ENCODE data around the gene TRIML2.

The TRIML2 gene, protein sequence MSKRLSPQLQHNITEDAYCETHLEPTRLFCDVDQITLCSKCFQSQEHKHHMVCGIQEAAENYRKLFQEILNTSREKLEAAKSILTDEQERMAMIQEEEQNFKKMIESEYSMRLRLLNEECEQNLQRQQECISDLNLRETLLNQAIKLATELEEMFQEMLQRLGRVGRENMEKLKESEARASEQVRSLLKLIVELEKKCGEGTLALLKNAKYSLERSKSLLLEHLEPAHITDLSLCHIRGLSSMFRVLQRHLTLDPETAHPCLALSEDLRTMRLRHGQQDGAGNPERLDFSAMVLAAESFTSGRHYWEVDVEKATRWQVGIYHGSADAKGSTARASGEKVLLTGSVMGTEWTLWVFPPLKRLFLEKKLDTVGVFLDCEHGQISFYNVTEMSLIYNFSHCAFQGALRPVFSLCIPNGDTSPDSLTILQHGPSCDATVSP

DNA sequence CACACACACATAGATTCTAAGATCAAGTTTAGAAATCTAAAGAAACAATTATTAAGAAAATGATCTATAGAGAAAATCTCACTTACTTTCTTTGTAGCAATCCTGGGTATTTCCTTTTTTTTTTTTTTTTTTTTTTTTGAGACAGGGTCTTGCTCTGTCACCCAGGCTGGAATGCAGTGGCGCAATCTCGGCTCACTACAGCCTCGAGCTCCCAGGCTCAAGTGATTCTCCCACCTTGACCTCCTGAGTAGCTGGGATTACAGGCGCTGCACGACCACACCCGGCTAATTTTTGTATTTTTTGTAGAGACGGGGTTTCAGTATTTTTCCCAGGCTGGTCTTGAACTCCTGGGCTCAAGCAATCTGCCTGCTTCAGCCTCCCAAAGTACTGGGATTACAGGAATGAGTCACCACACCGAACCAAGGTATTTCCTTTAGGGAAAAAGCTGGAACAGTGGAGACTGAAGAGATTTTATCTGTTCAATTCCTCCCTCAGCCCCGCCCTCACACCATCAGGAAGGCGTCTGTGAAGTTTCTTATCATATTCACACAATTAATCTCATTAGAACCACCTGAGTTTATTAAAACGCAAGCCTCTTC is at the start of gene TRIML2:
Gene TRIML2, minus strand, starts transcription at position 447 of the 599 bp plus-strand sequence. CDS start 4,235 bp downstream, outside the sequence.
- DNase-seq, result no peak

DNA sequence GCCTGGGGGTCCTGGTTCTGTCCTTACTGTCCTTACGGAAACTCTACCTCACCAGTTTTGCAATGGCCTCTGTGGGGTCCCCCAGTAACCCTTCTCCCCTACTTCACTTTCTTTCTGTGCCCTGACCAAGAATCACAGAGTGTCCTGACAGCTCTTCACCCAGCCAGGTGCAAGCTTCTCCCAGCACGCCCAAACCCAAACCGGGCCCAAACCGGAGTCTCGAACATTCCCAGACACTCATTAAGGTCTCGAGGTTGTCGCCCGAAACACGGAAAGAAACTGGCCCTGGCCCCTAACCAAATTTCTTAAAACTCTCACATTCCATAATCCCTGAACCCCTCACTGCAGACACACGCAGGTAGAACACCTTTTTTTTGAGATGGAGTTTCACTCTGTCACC is 48.9 kb upstream of the TRIML2 start:
- DNase-seq, result no peak

DNA sequence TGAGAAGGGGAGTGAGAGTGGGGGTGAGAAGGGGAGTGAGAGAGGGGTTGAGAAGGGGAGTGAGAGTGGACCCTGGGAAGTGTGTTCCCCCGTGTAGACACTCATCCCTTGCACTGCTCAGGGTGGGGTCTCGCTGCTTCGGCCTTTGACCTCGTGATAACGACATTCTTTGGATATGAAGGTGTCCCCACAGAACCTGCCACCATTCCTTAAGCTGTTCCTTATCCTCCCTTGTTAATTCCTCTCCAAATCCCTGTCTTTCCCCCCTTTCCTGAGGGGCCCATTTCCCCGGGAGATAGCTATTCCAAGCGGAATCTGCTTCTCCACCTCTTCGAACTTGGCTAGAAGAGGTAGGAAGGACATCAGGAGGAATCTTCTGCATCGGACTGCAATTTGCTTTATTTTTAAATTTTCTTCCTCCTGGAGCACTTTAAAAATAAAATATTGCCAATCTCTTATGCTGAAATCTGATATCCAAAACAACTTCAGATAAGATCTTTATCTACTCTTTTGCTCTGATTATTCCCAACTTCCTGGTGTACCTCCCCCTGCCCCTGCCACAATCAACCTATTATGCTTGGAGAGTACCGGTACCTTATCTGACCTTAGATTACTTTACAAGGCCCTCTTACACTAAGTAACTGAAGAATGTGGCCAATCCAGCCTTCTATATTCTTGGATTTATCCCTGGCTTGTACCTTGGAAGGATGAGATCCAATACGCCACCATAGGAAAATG is 45.4 kb upstream of the TRIML2 start:
- DNase-seq, result no peak

DNA sequence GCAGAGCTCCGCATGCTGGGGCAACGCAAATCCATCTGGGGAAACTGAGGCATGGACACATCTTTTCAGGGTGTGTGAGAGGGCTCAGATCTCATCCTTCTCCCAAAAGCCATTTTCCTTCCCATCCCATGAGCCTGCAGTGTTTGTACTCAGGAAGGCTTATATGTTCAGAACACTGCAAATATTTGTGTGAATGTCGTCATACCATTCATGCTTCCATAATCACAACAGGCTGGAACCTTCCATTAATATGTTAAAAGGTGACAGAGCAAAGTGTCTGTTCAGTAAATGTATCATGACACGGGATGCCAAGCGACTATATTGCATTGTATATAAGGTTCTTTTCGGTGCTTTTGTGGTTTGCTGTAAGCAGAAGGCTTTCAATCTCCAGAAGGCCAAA is 38.4 kb upstream of the TRIML2 start:
- DNase-seq, result no peak

DNA sequence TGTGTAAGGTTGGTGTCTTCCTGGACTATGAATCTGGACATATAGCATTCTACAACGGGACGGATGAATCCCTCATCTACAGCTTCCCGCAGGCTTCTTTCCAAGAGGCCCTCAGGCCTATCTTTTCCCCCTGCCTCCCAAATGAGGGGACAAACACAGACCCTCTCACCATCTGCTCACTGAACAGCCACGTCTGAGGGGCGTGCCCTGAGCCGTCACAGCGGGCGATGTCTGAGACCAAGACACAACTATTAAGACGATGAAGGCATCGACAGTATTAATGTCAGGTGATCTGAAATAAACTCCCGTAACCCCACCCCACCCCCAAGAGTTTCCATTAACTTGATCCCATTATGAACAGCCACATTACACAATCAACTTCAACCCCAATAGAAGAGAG is 37.8 kb upstream of the TRIML2 start:
- no peak for DNase-seq

DNA sequence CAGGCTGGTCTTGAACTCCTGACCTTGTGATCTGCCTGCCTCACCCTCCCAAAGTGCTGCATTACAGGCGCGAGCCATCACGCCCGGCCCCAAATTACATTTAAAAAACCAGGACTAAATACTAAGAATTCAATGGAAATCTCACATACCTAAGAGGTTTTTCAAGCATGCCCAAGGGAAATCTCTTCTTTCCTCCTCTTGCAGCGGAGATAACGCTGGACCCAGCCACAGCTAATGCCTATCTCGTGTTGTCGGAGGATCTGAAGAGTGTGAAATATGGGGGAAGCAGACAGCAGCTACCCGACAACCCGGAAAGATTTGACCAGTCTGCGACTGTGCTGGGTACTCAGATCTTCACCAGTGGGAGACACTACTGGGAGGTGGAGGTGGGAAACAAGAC is 37.2 kb upstream of the TRIML2 start:
- DNase-seq, result no peak

DNA sequence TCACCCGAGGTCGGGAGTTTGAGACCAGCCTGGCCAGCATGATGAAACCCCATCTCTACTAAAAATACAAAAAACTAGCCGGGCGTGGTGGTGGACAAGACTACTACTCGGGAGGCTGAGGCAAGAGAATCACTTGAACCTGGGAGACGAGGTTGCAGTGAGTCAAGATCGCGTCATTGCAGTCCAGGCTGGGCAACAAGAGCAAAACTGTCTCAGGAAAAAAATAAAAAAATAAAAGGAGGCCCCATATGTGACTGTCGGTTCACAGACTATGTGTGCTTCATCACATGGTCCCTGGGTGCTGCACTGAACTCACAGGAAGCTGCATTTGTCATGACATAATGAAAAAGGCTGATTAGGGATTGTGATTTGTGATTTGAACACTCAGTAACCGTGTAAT is 36.2 kb upstream of the TRIML2 start:
- no peak for DNase-seq

DNA sequence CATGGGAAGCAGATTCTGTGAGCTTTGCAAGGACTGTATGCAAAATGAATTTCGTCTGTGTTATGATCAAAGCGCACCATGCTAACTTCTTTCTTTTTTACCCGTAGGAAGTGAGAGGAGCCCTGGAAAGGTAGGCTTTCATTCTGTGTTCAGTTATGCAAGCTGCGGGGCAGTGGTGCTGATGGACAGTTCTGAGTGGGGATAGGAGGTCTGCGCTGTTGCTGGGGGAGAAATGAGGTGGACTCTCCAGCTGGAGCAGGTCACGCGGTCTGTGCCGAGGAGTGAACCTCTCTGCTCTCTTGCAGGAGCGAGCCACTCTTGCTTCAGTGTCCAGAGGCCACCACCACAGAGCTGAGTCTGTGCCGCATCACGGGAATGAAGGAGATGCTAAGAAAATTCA is 34.3 kb upstream of the TRIML2 start:
- no peak for DNase-seq

DNA sequence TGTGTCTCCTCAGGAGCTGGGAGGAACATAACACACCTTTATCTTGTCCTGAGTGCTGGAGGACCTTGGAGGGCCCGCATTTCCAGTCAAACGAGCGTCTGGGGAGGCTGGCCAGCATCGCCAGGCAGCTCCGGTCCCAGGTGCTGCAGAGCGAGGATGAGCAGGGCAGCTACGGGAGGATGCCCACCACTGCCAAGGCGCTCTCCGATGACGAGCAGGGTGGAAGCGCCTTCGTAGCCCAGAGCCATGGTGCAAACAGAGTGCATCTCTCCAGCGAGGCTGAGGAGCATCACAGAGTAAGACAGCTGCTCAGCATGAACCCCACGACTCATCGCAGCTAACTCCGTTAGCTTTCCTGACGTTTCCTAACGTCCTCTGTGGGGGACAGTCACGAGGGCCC is 30.3 kb upstream of the TRIML2 start:
- DNase-seq, result no peak

DNA sequence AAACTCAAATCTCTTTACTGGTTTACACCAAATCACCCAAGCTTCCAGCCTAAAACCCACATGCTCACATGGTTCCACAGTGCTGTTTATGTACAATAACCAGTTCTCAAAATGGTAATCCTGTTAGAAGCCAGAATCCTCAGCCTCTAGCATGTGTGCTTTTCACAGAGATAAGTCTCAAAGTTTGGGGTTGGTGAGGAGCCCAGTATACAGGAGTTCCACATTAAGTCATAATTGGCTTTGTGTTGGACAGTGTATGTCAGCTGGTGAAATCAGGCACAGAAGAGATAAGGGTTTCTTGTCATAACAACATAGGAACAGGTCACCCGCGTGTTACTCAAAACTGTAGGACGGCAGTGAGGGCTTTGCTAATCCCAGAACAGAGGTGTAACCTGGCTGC is 29.7 kb upstream of the TRIML2 start, which contains the start of gene TRIML1:
Gene TRIML1, plus strand, starts transcription at position 301 of the 400 bp plus-strand sequence. CDS start 118 bp downstream, outside the sequence.
- DNase-seq, result no peak

DNA sequence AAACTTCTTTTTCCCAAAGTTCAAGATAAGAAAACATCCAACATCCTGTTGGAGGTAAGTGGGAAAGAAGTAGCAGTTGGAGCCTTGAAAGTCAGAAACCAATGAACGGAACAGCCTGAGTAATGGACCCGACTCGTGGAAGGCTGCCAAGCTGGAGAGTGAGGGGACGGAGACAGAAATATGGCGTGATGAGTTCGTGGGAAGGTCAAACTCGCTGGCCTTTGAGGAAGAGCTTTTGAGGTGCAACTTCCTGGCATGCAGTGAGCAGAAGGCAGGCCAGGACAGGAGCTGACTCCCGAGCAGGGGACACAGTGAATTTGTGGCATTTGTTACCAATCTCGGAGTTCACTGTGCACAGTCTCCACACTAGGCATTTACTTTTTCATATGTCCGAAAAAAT is 28.8 kb upstream of the TRIML2 start:
- no peak for DNase-seq

DNA sequence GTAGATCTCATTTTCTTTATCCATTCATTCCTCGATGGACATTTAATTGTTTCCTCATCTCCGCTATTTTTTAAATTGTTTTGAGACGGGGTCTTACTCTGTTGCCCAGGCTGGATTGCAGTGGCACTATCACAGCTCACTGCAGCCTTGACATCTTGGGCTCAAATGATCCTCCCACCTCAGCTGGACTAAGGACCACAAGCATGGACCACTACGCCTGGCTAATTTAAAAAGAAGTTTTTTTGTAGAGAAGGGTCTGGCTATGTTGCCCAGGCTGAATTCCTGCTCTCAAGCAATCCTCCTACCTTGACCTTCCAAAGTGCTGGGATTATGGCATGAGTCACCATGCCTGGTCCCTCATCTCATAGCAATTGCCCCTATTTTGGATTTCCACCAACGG is 22.8 kb upstream of the TRIML2 start:
- no peak for DNase-seq

DNA sequence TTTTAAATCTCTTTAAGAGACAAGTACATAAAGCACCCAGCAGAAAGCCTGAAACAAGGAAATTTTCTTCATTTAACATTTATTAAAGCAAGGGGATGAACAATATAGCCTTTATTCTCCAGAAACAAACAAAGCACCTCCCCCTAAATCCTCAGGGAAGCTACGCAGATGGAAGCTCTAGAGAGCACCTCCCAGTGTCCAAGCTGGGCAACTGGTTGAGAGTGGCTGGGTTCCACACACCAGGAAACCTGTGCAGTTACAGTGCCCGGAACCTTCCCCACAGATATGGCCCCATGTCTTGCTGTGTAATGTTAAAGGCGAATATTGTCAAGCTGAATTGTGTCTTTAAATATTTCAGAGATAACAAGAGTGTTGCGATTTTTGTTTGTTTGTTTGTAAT is 21.0 kb upstream of the TRIML2 start:
- no peak for DNase-seq

DNA sequence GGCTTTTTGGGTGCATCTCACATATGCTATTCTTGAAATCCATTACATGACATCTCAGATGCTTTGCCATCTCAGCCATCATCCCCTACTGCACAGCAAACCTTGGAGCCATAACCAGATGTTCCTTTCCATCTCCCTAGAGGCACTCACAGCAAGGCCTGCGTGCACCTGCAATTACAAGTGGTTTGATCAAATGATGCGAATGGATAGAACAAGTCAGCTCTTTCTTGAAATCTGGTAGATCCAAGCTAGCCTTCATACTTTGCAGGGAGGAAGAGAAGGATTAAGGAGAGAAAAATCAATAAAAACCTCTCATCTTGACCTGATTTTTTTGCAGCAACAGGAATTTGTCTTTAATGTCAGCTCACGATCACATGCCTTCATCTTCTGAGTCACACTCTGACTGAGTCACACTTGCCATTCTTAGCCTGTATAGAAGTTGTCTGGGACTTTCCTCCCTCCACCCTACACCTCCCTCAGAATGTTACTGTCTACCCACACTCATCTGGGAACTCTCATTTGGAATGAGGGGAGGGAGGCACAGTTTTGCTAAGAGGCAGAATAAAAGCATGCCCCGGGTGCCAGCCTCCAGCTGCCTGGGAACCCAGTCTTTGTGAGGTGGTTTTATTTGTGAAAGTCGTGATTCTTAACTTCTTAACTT is 17.9 kb upstream of the TRIML2 start:
- DNase-seq, result no peak

DNA sequence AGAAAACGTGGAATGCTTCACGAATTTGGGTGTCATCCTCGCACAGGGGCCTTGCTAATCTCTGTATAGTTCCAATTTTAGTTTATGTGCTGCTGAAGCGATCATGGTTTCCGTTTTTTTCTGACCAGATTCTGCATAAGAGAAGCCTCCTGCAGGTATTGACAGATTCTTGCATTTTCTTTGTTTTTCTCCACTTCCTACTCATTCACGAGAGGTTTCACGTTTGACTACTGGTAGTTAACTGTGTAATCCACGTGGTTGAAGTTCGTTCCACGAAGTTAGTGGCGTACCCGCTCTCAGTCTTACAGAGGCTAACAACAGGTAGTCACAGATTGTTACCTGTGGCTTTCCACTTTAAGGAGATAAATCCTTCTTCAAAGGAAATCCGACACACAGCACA is 12.1 kb upstream of the TRIML2 start:
- DNase-seq, result no peak

DNA sequence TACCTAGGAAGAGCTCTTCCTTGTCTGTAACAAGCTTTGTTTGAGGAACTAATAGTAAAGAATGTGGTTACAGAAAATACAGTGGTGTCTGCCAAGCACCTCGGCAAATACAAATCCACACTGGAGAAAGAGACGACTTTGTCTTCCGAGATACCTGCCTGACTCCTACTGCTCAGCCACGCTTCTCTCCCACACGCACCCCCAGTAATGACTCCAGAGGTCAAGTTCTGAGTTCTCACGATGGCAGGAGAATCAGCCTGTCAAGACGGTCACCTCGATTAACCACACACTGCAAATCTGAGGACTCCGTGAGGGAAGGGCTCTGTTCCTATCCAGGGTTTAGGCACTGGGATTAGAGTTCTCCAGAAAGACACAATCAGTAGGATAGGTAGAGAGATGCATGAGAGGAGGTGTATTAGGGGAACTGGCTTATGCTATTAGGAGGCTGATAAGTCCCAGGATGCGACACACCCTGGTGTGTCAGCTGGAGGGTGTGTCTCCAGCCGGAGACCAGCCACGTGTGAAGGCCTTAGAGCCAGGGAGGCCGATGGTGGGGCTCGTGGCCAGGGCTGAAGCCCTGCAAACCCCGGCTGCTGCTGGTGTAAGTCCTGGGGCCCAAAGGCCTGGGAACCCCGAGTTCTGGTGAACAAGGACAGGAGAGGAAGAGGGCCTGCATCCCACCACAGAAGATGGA is 8.4 kb upstream of the TRIML2 start:
- DNase-seq, result no peak

DNA sequence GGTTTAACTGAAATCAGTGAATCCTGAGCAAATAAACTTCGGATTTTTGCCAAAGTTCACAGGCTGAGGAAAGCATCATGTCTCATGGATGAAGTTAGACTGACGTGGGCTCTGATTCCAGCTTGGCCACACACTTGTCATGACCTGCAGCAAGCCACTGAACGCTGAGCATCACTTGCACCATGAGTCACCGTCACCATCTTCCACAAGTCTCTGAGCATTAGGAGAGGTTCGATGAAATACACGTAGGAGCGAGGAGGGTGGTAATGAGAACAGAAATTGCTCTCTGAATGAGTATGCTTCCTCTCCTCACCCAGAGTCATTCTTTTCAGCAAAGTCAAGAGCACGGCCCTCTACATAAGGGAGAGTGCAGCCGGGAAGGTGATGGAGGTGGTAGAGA is 3.8 kb upstream of the TRIML2 start:
- no peak for DNase-seq

DNA sequence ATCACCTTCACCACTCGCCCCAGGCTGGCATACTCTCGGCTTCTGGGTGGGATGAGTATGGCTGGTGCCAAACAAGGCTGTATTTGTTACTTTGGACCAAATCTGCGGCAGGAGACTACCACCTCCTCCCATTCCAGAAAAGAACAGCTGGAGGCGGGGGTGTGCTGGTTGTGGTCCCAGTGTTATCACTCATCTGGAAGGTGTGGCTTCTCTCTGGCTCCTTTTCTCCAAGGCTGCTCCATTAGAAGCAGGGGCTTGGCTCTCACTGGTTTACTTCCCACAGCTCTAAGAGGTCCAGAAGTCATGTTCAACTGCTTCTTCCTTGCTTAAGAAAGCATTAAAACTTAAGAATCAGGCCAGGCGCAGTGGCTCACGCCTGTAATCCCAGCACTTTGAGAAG is 2.6 kb upstream of the TRIML2 start:
- no peak for DNase-seq

DNA sequence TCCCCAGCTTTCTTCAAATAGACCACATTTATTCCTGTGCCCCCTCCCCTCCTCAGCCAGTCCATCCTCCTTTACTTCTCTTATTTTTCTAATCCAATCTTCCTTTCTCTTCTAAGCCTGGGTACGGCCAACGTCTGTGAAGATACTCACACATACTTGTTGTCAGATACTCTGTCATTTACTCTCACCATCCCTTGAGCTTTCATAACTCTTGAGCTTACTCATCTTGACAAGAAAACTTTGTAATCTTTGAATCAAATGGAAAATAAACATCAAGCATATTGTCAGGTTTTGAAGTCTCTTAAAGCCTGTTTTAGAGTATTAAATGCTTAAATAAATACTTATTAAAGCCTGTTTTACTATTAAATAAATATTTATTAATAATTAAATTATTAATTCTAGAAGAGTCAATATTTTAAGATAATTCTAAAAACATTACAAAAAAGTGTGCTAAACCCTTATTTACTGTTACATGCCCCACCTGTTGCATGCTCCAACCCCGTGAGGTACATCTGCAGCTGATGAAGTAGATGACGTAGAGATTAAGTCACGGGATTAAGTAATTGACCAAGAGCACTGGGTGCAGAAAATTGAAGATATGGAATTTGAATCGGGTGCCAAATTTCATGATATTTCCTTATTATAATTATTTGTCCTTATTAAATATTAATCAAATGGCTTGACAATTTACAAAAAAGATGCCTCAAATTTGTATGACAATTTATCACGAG is 1.5 kb upstream of the TRIML2 start:
- DNase-seq, result no peak

DNA sequence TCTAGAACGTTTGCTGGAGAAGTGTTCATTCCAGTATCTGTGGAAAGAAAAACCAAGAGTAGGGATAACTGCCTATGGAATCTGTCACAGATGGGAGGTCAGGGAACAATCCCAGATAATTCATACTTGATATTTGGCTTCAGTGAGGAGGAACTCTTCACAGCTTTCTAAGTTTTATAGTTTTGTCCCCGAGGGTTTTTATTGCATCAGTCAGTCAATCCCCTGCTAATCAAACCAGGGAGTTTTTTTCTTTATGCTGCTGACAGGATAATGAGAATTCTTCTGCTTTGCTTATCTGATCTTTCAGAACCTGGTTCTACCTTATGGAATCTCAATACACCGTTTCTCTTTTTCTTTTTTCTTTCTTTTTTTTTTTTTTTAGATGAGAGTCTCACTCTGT is 633 bp upstream of the TRIML2 start:
- DNase-seq, result no peak

DNA sequence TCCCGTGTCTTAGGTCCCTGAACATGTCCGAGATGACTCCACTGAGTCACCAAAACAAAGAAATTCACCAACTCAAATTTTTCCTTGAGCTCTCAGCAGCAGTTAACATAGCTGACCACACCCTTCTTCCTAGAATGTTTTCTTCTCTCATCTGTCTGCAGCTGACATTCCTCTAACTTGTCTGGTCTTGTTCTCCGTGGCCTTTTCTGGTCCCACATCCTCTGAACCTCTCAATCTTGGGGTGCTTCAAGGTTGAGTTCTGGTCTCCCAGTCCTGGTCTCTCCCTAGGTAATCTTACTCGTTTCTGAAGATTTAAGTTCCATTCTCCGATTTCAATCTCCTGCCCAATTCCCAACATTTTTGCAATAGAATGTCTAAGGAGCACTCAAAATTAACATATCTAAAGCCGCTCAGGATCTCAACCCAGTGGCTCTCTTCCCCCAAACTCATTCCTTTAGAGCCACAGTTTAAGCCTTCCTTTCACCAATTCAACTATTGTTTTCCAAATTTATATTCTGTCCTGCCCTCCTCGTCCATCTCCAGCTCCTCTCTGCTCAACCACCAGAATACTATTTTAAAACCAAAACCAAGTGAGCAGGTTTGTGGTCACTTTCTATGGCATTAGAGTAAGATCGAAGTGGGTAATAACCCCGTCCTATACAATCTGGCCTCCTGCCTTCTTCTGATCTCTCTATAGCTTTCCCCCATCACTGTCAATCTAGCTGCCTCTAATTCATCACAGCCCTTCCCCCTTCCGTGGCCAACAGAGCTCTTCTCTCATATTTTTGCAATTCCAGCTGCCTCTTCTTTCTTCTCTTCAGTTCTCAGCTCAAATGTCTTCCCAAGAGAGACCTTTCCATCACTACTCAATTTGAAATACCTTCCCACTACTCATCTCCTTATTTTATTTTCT is 1.2 kb downstream of the TRIML2 start:
- DNase-seq, result no peak

All from right hindlimb (tissue), 1 donor.